K562 (cell line): ENCODE results near the gene CNRIP1. TPM values are rescaled to one million over a fixed set of nuclear protein-coding genes. Genes with fewer than 3 reads are reported as not detected.

ENCODE experiments used
- ATF7 ChIP-seq: fragments of 450-650 bp; IDR thresholded peaks from 2 replicates; pipeline ENCODE4 v1.7.1; 2014; ENCODE audit warnings: mild to moderate bottlenecking, moderate library complexity
- BCL6 ChIP-seq: fragments of 250-450 bp; sonication (Bioruptor Pico); IDR thresholded peaks from 2 replicates; pipeline ENCODE4 v1.4.0; 2020
- CHAMP1 ChIP-seq: fragments of 450-650 bp; IDR thresholded peaks from 2 replicates; pipeline ENCODE4 v1.6.1; 2016; ENCODE audit warnings: mild to moderate bottlenecking
- CREB1 ChIP-seq, 2 experiments: sonication (generic) in 1 of 2; formaldehyde crosslinking in 1 of 2; IDR thresholded peaks; 2 replicates each; pipeline versions ENCODE4 v1.6.1 to v1.8.0; 2012 to 2022; ENCODE audit warnings: inconsistent platforms in 1 of 2, mild to moderate bottlenecking in 1 of 2, missing genetic modification reagents in 1 of 2, moderate library complexity in 1 of 2
- CXXC5 ChIP-seq: fragments of 250-450 bp; sonication (Bioruptor Pico); IDR thresholded peaks from 2 replicates; pipeline ENCODE4 v1.8.0; 2022; ENCODE audit warnings: inconsistent platforms, mild to moderate bottlenecking, moderate library complexity
- HBP1 ChIP-seq: fragments of 450-650 bp; formaldehyde crosslinking; IDR thresholded peaks from 2 replicates; pipeline ENCODE4 v1.4.0; 2022; ENCODE audit warnings: missing genetic modification characterization
- KAT8 ChIP-seq: fragments of 450-650 bp; IDR thresholded peaks from 2 replicates; pipeline ENCODE4 v1.6.1; 2016; ENCODE audit warnings: low read depth, mild to moderate bottlenecking
- MTA3 ChIP-seq: fragments of 450-650 bp; formaldehyde crosslinking; IDR thresholded peaks from 2 replicates; pipeline ENCODE4 v1.6.1; 2017; ENCODE audit warnings: mild to moderate bottlenecking, borderline replicate concordance
- MXI1 ChIP-seq: IDR thresholded peaks from 2 replicates; pipeline ENCODE4 v1.6.1; 2011; ENCODE audit warnings: low read depth, mild to moderate bottlenecking, improper control_type of control experiment, low read length
- NCOA4 ChIP-seq: fragments of 450-650 bp; IDR thresholded peaks from 2 replicates; pipeline ENCODE4 v1.6.1; 2018; ENCODE audit warnings: mild to moderate bottlenecking; ENCODE audit not compliant: partially characterized antibody
- NR4A1 ChIP-seq, 2 experiments: fragments of 250-450 bp in 1 of 2; fragments of 450-650 bp in 1 of 2; sonication (Bioruptor Pico) in 1 of 2; IDR thresholded peaks; 2 replicates each; pipeline versions ENCODE4 v1.4.0 to v1.6.1; 2016 to 2020; ENCODE audit warnings: mild to moderate bottlenecking in 2 of 2, missing compliant biosample characterization in 1 of 2, missing genetic modification characterization in 1 of 2, moderate library complexity in 1 of 2
- PHF20 ChIP-seq: fragments of 450-650 bp; IDR thresholded peaks from 2 replicates; pipeline ENCODE4 v1.6.1; 2018; ENCODE audit not compliant: partially characterized antibody
- RBBP5 ChIP-seq: fragments of 200-600 bp; sonication (generic); IDR thresholded peaks from 2 replicates; pipeline ENCODE4 v1.6.1; 2012; ENCODE audit warnings: borderline replicate concordance, mild to moderate bottlenecking, low read length, control low read depth, inconsistent platforms; ENCODE audit not compliant: insufficient read depth, poor library complexity, severe bottlenecking
- RFX7 ChIP-seq: fragments of 250-450 bp; sonication (Bioruptor Pico); IDR thresholded peaks from 2 replicates; pipeline ENCODE4 v1.5.1; 2021; ENCODE audit warnings: mild to moderate bottlenecking
- SAFB ChIP-seq: fragments of 200-400 bp; formaldehyde crosslinking; IDR thresholded peaks from 2 replicates; pipeline ENCODE4 v1.6.1; 2017; ENCODE audit warnings: low read depth, low read length, borderline replicate concordance
- SMARCA4 ChIP-seq: fragments of 450-650 bp; IDR thresholded peaks from 2 replicates; pipeline ENCODE4 v1.6.1; 2016
- TBL1XR1 ChIP-seq, 2 experiments: IDR thresholded peaks; 2 replicates each; pipeline ENCODE4 v1.6.1; 2012; ENCODE audit warnings: improper control_type of control experiment in 2 of 2, low read length in 2 of 2, mild to moderate bottlenecking in 1 of 2
- TEAD4 ChIP-seq, 2 experiments: sonication (generic) in 1 of 2; formaldehyde crosslinking in 1 of 2; IDR thresholded peaks; 2 replicates each; pipeline versions ENCODE4 v1.6.1 to v1.8.0; 2012 to 2022; ENCODE audit warnings: borderline replicate concordance in 1 of 2, inconsistent platforms in 1 of 2, low read length in 1 of 2, mild to moderate bottlenecking in 1 of 2, missing genetic modification reagents in 1 of 2
- ZBED1 ChIP-seq: IDR thresholded peaks from 2 replicates; pipeline ENCODE4 v1.6.1; 2014
- ZNF589 ChIP-seq: fragments of 200-800 bp; sonication (Bioruptor generic); IDR thresholded peaks from 2 replicates; pipeline ENCODE4 v1.6.1; 2016; ENCODE audit warnings: low read depth, missing genetic modification characterization, missing compliant biosample characterization
- ZNF79 ChIP-seq: fragments of 250-450 bp; sonication (Bioruptor Pico); IDR thresholded peaks from 2 replicates; pipeline ENCODE4 v1.4.0; 2020; ENCODE audit warnings: low read depth, mild to moderate bottlenecking, moderate library complexity
- polyA plus RNA-seq, 8 experiments: library from polyadenylated mRNA; depleted of rRNA in 4 of 8; stranded (reverse) in 5 of 8; unstranded in 3 of 8; fragments of >200 nt; fragmentation: Nextera tagmentation in 2 of 8; fragmentation: Illumina TruSeq in 1 of 8; extraction: Ambion mirVana in 2 of 8; extraction: Trizol in 1 of 8; gene quantifications; 2 replicates each; pipeline versions ENCODE4 v1.2.1 to v1.2.3, GENCODE V29; 2011 to 2014; ENCODE audit warnings: inconsistent platforms in 1 of 8, missing spikeins in 1 of 8
- total RNA-seq, 7 experiments: library from RNA; depleted of rRNA in 6 of 7; stranded (reverse); fragments of >200 nt in 6 of 7; fragmentation: Illumina TruSeq in 2 of 7; extraction: Trizol in 2 of 7; gene quantifications; 2 replicates each; pipeline versions ENCODE4 v1.2.1 to v1.2.3, GENCODE V29; 2011 to 2021; ENCODE audit warnings: low replicate concordance in 1 of 7
- TF ChIP-seq, protein P1 (sequence below): sonication (generic); IDR thresholded peaks from 2 replicates; pipeline ENCODE4 v1.6.1; 2016
- TF ChIP-seq, protein P2 (sequence below): fragments of 250-450 bp; sonication (Bioruptor Pico); IDR thresholded peaks from 2 replicates; pipeline ENCODE4 v1.4.0; 2020; ENCODE audit warnings: mild to moderate bottlenecking

CNRIP1 gene
- total and polyA plus RNA-seq, 9 of the 15 experiments (the other 6 are each of a cell fraction or from before 2014, with no cell fraction given), result 0.59 to 2.1 (median 1.5) TPM

- TF ChIP-seq TEAD4 (IDR thresholded peaks at IDR 0.05; ENCODE audit: low read length) (0 out of 2 replicates have a peak, but pooled peaks have one; percentile 28), TEAD4 (CRISPR knock-in tag; IDR thresholded peaks at IDR 0.05; ENCODE audit: borderline replicate concordance) (no peak), HBP1 (CRISPR knock-in tag) (no peak), KAT8 (no peak), SMARCA4 (0 out of 2 replicates have a peak, but pooled peaks have one; percentile 32), ZNF79 (CRISPR knock-in tag) (0 out of 2 replicates have a peak, but pooled peaks have one; percentile 27), TBL1XR1 (IDR thresholded peaks at IDR 0.05; ENCODE audit: low read length in 2 of 2) (peak in 1 of 2 experiments; percentile 65; a peak in 2 of 4 replicates), ATF7 (peak; percentile 66; the same call in 1 of the 2 replicates), CREB1 (IDR thresholded peaks at IDR 0.05) (peak; percentile 67), CREB1 (CRISPR knock-in tag; IDR thresholded peaks at IDR 0.05) (peak; percentile 86), PHF20 (peak; percentile 25), MXI1 (0 out of 2 replicates have a peak, but pooled peaks have one; percentile 22), NR4A1 (CRISPR knock-in tag; IDR thresholded peaks at IDR 0.05) (no peak), NR4A1 (tag; IDR thresholded peaks at IDR 0.05) (peak; percentile 66), RFX7 (CRISPR knock-in tag) (no peak), CXXC5 (peak; percentile 69), ZBED1 (no peak), ZNF589 (peak; percentile 87), CHAMP1 (peak; percentile 87; the same call in 1 of the 2 replicates), NCOA4 (no peak), RBBP5 (no peak), MTA3 (0 out of 2 replicates have a peak, but pooled peaks have one; percentile 19), SAFB (no peak), BCL6 (CRISPR knock-in tag) (no peak)
- TF ChIP-seq, protein P1, sequence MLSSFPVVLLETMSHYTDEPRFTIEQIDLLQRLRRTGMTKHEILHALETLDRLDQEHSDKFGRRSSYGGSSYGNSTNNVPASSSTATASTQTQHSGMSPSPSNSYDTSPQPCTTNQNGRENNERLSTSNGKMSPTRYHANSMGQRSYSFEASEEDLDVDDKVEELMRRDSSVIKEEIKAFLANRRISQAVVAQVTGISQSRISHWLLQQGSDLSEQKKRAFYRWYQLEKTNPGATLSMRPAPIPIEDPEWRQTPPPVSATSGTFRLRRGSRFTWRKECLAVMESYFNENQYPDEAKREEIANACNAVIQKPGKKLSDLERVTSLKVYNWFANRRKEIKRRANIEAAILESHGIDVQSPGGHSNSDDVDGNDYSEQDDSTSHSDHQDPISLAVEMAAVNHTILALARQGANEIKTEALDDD, result peak; percentile 51; the same call in 1 of the 2 replicates
- TF ChIP-seq, protein P2, sequence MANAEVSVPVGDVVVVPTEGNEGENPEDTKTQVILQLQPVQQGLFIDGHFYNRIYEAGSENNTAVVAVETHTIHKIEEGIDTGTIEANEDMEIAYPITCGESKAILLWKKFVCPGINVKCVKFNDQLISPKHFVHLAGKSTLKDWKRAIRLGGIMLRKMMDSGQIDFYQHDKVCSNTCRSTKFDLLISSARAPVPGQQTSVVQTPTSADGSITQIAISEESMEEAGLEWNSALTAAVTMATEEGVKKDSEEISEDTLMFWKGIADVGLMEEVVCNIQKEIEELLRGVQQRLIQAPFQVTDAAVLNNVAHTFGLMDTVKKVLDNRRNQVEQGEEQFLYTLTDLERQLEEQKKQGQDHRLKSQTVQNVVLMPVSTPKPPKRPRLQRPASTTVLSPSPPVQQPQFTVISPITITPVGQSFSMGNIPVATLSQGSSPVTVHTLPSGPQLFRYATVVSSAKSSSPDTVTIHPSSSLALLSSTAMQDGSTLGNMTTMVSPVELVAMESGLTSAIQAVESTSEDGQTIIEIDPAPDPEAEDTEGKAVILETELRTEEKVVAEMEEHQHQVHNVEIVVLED (CRISPR knock-in tag), result 0 out of 2 replicates have a peak, but pooled peaks have one; percentile 6
These were observed 42.3 kb upstream of the CNRIP1 start (continued) for GRCh38 chr2:68362069-68362468.
